ENCODE measurements around the gene KRTAP22-2.

GRCh38 chr21:30555095-30555494, 35.1 kb downstream of the KRTAP22-2 start:
- TF ChIP-seq POLR2A (IDR thresholded peaks at IDR 0.05; ENCODE audit: low read depth, low read length) (no peak), RAD21 (IDR thresholded peaks at IDR 0.05; ENCODE audit: low read length) (no peak), SMC3 (IDR thresholded peaks at IDR 0.05; ENCODE audit: low read depth, low read length) (no peak), ELK1 (IDR thresholded peaks at IDR 0.05; ENCODE audit: borderline replicate concordance, low read depth, low read length) (no peak), BHLHE40 (IDR thresholded peaks at IDR 0.05; ENCODE audit: low read depth, low read length) (no peak), NFE2L2 (IDR thresholded peaks at IDR 0.05; ENCODE audit: low read depth, low read length) (no peak), MAZ (IDR thresholded peaks at IDR 0.05; ENCODE audit: borderline replicate concordance, low read depth, low read length) (no peak), USF2 (IDR thresholded peaks at IDR 0.05; ENCODE audit: low read depth, low read length) (no peak), CEBPB (IDR thresholded peaks at IDR 0.05; ENCODE audit: low read depth, low read length) (peak; percentile 37; the same call in 1 of the 2 replicates), MAFK (IDR thresholded peaks at IDR 0.05; ENCODE audit: low read depth, low read length) (no peak), RFX5 (IDR thresholded peaks at IDR 0.05; ENCODE audit: low read depth, low read length) (no peak), MXI1 (IDR thresholded peaks at IDR 0.05; ENCODE audit: borderline replicate concordance, low read depth, low read length) (no peak)
- TF ChIP-seq, protein P1, sequence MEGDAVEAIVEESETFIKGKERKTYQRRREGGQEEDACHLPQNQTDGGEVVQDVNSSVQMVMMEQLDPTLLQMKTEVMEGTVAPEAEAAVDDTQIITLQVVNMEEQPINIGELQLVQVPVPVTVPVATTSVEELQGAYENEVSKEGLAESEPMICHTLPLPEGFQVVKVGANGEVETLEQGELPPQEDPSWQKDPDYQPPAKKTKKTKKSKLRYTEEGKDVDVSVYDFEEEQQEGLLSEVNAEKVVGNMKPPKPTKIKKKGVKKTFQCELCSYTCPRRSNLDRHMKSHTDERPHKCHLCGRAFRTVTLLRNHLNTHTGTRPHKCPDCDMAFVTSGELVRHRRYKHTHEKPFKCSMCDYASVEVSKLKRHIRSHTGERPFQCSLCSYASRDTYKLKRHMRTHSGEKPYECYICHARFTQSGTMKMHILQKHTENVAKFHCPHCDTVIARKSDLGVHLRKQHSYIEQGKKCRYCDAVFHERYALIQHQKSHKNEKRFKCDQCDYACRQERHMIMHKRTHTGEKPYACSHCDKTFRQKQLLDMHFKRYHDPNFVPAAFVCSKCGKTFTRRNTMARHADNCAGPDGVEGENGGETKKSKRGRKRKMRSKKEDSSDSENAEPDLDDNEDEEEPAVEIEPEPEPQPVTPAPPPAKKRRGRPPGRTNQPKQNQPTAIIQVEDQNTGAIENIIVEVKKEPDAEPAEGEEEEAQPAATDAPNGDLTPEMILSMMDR (conservative IDR thresholded peaks at IDR 0.05; ENCODE audit: low read depth, low read length) = no peak
